ENCODE results near the gene SMPDL3B.
A peak's percentile ranks its signal among the peaks of the same experiment; 100 is the strongest.

Gene SMPDL3B

GRCh38 chr1:27934818-27935549 lies at the start of gene SMPDL3B:
Gene SMPDL3B (plus strand): TSS chr1:27935000. CDS start chr1:27935184, 184 bp downstream.
- DNase-seq, result no peak

GRCh38 chr1:27885114-27885528 lies 49.7 kb upstream of the SMPDL3B start:
- no peak for DNase-seq

- peak; percentile 22 for DNase-seq
Measured at GRCh38 chr1:27885621-27886352, 49.0 kb upstream of the SMPDL3B start.

- no peak for DNase-seq
Measured at GRCh38 chr1:27886353-27886679, 48.5 kb upstream of the SMPDL3B start.

- no peak for DNase-seq
Measured at GRCh38 chr1:27886744-27887143, 48.1 kb upstream of the SMPDL3B start.

- DNase-seq, result peak; percentile 78
Measured at GRCh38 chr1:27887215-27888021, 47.4 kb upstream of the SMPDL3B start.

- DNase-seq, result no peak
Measured at GRCh38 chr1:27889506-27889905, 45.3 kb upstream of the SMPDL3B start.

- DNase-seq, result peak; percentile 74
Measured at GRCh38 chr1:27891196-27891889, 43.5 kb upstream of the SMPDL3B start.

GRCh38 chr1:27894521-27894920 lies 40.3 kb upstream of the SMPDL3B start:
- DNase-seq, result no peak

GRCh38 chr1:27906759-27907158 lies 28.0 kb upstream of the SMPDL3B start:
- no peak for DNase-seq

- DNase-seq, result no peak
Measured at GRCh38 chr1:27912429-27912828, 22.4 kb upstream of the SMPDL3B start.

- no peak for DNase-seq
Measured at GRCh38 chr1:27915082-27915575, 19.7 kb upstream of the SMPDL3B start.

GRCh38 chr1:27922272-27922671 lies 12.5 kb upstream of the SMPDL3B start:
- DNase-seq, result no peak

- no peak for DNase-seq
Measured at GRCh38 chr1:27928216-27928954, 6.4 kb upstream of the SMPDL3B start.

GRCh38 chr1:27931184-27931583 lies 3.6 kb upstream of the SMPDL3B start:
- no peak for DNase-seq

- no peak for DNase-seq
Measured at GRCh38 chr1:27931759-27932158, 3.0 kb upstream of the SMPDL3B start.

- no peak for DNase-seq
Measured at GRCh38 chr1:27935721-27936120, 921 bp downstream of the SMPDL3B start.

- no peak for DNase-seq
Measured at GRCh38 chr1:27936370-27936769, 1.6 kb downstream of the SMPDL3B start.

GRCh38 chr1:27937524-27937836 lies 2.7 kb downstream of the SMPDL3B start:
- DNase-seq, result no peak

- no peak for DNase-seq
Measured at GRCh38 chr1:27938488-27938887, 3.7 kb downstream of the SMPDL3B start.

- peak; percentile 83 for DNase-seq
Measured at GRCh38 chr1:27940297-27940696, 5.5 kb downstream of the SMPDL3B start.

- no peak for DNase-seq
Measured at GRCh38 chr1:27940870-27941560, 6.2 kb downstream of the SMPDL3B start.

Measured in CD4-positive, alpha-beta T cell treated with Interleukin-17A for 1 hour (primary cell).